Upper lobe of right lung (tissue), 1 donor: ENCODE measurements around the gene CDC14A. TPM values are rescaled to one million over a fixed set of nuclear protein-coding genes. Genes with fewer than 3 reads are reported as not detected.
"Not testable (repeated sequence)": the region's sequence is repeated elsewhere in the genome, so short reads cannot be mapped to it uniquely, and the experiment has no call there.

Experiments
- ATAC-seq: fragments of 200-7000 bp; cut with Tn5 transposase; one replicate; pipeline ENCODE4 v1.9.1; 2020; ENCODE audit warnings: mild to moderate bottlenecking, moderate library complexity
- DNase-seq: peaks from one replicate; pipeline ENCODE4 v3.0.0-alpha.2; 2020
- H3K27ac ChIP-seq: fragments of 200-600 bp; one replicate; pipeline ENCODE4 v1.8.0; 2022
- H3K27me3 ChIP-seq: fragments of 200-600 bp; one replicate; pipeline ENCODE4 v1.8.0; 2022; ENCODE audit warnings: mild to moderate bottlenecking
- H3K36me3 ChIP-seq: fragments of 200-600 bp; one replicate; pipeline ENCODE4 v1.8.0; 2022
- H3K4me1 ChIP-seq: fragments of 200-600 bp; one replicate; pipeline ENCODE4 v1.8.0; 2022
- H3K4me3 ChIP-seq: fragments of 200-600 bp; one replicate; pipeline ENCODE4 v1.8.0; 2022; ENCODE audit warnings: mild to moderate bottlenecking
- H3K9me3 ChIP-seq: fragments of 200-600 bp; one replicate; pipeline ENCODE4 v1.8.0; 2022
- intact Hi-C: fragments of 100-400 bp; cut with DNase I; formaldehyde crosslinking; loops from one replicate; pipeline ENCODE4 v1.11.0; 2022
- total RNA-seq: library from RNA; stranded (reverse); fragmentation: NEBNext Ultra II Directional; extraction: Animal tissue kit (Norgen Biotek cat#: 25700); gene quantifications from one replicate; pipeline ENCODE4 v1.2.1, GENCODE V29; 2021
- TF ChIP-seq, protein P1 (sequence below): fragments of 200-600 bp; IDR thresholded peaks from one replicate; pipeline ENCODE4 v1.8.0; 2022; ENCODE audit warnings: antibody characterized with exemption
- donor health status: DM: no; HTN: yes; CAD: no; lungs with severe emphysema.

The CDC14A gene
- total RNA-seq, 1 donor from 2014 or later: 12.0 TPM

DNA sequence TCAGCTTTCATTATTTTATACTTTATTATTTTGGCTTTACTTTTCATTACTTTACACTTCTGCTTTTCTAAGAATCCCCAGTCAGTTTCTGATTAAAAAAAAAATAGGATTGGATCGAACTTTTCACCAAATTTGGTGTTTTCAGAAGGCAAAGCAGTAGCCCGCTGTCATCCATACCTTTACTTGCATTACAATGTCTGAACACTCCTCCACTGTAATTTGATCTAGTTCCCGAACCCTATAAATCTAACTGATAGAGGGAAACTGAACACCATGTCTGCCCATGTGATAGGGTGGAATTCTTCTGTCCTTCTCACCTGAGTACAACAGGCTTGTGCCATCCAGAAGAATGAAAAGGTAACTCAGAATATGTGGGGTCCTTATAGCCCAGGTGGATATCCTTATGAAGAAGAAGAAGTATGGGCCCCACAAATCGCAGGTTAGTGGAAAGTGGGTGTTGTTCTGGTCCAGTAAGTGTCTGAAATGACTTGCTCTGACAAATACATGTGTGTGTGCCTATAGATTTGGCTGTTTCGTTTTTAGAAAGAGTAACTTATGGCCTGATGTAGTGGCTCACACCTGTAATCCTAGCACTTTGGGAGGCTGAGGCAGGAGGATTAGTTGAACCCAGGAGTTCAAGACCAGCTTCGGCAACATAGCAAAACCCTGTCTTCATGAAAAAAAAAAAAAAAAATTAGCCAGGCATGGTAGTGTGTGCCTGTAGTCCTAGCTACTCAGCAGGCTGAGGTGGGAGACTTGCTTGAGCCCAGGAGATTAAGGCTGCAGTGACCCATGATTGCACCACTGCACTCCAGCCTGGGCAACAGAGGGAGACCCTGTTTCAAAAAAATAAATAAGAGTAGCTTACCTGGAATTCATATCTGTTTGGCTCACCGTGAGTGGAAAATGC, 26.6 kb upstream of the CDC14A start:
- no peaks in the 10 kb centered on the region for H3K36me3 ChIP-seq
- H3K9me3 ChIP-seq: no peaks in the 10 kb centered on the region
- no peak overlapping the region for H3K4me3 ChIP-seq
- no peak overlapping the region for H3K27ac ChIP-seq
- intact Hi-C loops: no loop called here
- no peaks in the 10 kb centered on the region for H3K27me3 ChIP-seq
- ATAC-seq (no peak), DNase-seq (no peak)
- TF ChIP-seq, protein P1, sequence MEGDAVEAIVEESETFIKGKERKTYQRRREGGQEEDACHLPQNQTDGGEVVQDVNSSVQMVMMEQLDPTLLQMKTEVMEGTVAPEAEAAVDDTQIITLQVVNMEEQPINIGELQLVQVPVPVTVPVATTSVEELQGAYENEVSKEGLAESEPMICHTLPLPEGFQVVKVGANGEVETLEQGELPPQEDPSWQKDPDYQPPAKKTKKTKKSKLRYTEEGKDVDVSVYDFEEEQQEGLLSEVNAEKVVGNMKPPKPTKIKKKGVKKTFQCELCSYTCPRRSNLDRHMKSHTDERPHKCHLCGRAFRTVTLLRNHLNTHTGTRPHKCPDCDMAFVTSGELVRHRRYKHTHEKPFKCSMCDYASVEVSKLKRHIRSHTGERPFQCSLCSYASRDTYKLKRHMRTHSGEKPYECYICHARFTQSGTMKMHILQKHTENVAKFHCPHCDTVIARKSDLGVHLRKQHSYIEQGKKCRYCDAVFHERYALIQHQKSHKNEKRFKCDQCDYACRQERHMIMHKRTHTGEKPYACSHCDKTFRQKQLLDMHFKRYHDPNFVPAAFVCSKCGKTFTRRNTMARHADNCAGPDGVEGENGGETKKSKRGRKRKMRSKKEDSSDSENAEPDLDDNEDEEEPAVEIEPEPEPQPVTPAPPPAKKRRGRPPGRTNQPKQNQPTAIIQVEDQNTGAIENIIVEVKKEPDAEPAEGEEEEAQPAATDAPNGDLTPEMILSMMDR: no peak
- peaks cover 5% of the 10 kb centered on the region for H3K4me1 ChIP-seq

GRCh38 chr1:100326325-100326670, 26.0 kb upstream of the CDC14A start:
- H3K27ac ChIP-seq, H3K4me3 ChIP-seq, H3K4me1 ChIP-seq, H3K36me3 ChIP-seq, H3K9me3 ChIP-seq, H3K27me3 ChIP-seq, ATAC-seq, DNase-seq, intact Hi-C loops: not testable (repeated sequence)

GRCh38 chr1:100328133-100328532, 24.2 kb upstream of the CDC14A start:
- intact Hi-C loops: no loop called here
- TF ChIP-seq, protein P1: no peak
- no peak for ATAC-seq

GRCh38 chr1:100331146-100331545, 21.2 kb upstream of the CDC14A start:
- H3K27ac ChIP-seq, H3K27me3 ChIP-seq, H3K4me1 ChIP-seq, intact Hi-C loops, DNase-seq, H3K36me3 ChIP-seq, H3K4me3 ChIP-seq, ATAC-seq, H3K9me3 ChIP-seq: not testable (repeated sequence)

More at GRCh38 chr1:100328133-100328532, 24.2 kb upstream of the CDC14A start:
- Histone ChIP-seq H3K36me3 (no peaks in the 10 kb centered on the region), H3K4me3 (no peak overlapping the region), H3K27me3 (no peaks in the 10 kb centered on the region), H3K4me1 (no peaks in the 10 kb centered on the region), H3K27ac (no peak overlapping the region), H3K9me3 (no peaks in the 10 kb centered on the region)
- DNase-seq: no peak

DNA sequence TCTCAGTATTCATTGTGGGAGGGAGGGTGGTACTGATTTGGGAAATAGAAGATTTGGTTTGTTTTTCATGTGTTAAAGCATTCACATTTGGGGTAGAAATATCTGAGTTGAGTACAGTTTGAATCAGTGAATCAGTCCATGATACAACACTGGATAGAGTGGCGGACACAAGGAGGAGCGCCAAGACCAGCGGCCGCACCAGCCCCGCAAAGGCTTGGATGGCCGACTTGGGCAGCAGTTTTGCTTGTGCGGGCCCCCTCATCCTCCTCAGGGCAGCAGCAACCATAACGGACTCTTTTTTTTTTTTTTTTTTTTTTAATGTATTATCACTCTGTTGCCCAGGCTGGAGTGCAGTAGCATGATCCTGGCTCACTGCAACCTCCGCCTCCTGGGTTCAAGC, 20.0 kb upstream of the CDC14A start:
- TF ChIP-seq, protein P1: no peak
- ATAC-seq (no peak), DNase-seq (no peak)
- Histone ChIP-seq H3K36me3 (no peaks in the 10 kb centered on the region), H3K4me1 (no peaks in the 10 kb centered on the region), H3K27me3 (no peaks in the 10 kb centered on the region), H3K27ac (no peak overlapping the region), H3K4me3 (no peak overlapping the region), H3K9me3 (no peaks in the 10 kb centered on the region)
- intact Hi-C loops: no loop called here

- ATAC-seq: no peak
- Histone ChIP-seq H3K36me3 (no peaks in the 10 kb centered on the region), H3K27me3 (no peaks in the 10 kb centered on the region), H3K9me3 (no peaks in the 10 kb centered on the region), H3K27ac (no peak overlapping the region), H3K4me3 (no peak overlapping the region), H3K4me1 (no peaks in the 10 kb centered on the region)
- intact Hi-C loops: no loop called here
- DNase-seq: no peak
- TF ChIP-seq, protein P1: no peak
These were observed 16.9 kb upstream of the CDC14A start for GRCh38 chr1:100335436-100335835.

DNA sequence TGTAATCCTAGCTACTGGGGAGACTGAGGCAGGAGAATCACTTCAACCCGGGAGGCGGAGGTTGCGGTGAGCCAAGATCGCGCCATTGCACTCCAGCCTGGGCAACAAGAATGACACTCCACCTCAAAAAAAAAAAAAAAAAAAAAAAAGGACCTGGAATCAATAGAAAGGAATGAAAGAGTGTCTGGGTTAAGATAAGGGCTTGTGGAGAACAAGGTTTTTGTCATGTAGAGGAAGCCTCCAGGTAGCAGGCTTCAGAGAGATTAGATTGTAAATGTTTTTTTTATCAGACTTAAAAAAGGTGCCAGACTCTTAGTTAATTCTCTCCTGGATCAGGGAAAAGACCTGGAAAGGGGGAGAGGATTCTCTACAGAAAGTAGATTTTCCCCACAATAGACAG, 14.4 kb upstream of the CDC14A start:
- H3K4me1 ChIP-seq, H3K9me3 ChIP-seq: not testable (repeated sequence)

GRCh38 chr1:100339735-100340134, 12.6 kb upstream of the CDC14A start:
- H3K4me1 ChIP-seq, ATAC-seq, intact Hi-C loops, H3K4me3 ChIP-seq, H3K27me3 ChIP-seq, H3K9me3 ChIP-seq, DNase-seq, H3K36me3 ChIP-seq, H3K27ac ChIP-seq: not testable (repeated sequence)

More for the DNA sequence above, 14.4 kb upstream of the CDC14A start:
- H3K27me3 ChIP-seq, H3K27ac ChIP-seq, ATAC-seq, intact Hi-C loops, H3K36me3 ChIP-seq, H3K4me3 ChIP-seq, DNase-seq: not testable (repeated sequence)
